Choroid plexus epithelial cell (primary cell): ENCODE data around the gene FAM131A.

ENCODE experiments used
- DNase-seq: peaks from one replicate; pipeline ENCODE4 v3.0.0-alpha.2; 2010; ENCODE audit warnings: low read depth
- H3K4me3 ChIP-seq: 2 replicates; pipeline ENCODE4 v1.5.1; 2011; ENCODE audit warnings: low read depth, mild to moderate bottlenecking, control low read depth, low read length, moderate library complexity
- CTCF ChIP-seq: conservative IDR thresholded peaks from 2 replicates; pipeline ENCODE4 v1.5.1; 2011; ENCODE audit warnings: low read depth, mild to moderate bottlenecking, control low read depth, inconsistent platforms, low read length, moderate library complexity

FAM131A gene

DNA sequence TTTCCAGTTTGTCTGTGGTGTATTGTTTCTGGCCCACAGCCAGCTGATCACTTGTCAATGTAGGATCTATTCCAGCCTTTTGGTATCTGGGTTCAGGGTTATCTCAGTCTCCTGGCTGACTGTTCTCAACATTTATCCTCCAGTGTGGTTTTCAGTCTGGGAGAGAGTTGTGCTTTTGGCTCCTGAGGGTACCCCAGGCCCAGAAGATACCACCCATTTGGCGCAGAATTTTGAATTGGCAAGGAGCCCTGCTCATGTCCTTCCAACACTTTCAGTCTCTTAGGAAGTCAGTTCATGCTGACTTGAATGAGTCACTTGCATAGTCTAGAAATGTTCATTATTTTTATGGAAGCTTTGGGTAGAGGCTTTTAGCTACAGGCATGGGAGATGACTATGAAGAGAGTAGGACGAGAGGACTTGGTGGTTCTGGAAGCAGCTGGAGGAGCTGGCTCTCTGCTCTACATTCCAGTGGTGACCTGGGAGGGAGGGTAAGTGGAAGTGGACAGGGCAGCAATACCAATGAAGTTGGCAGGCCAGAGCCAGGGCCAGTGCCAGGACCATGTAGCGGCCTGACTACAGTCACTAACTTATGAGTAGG, 31.3 kb downstream of the FAM131A start:
- DNase-seq: peak; percentile 78
- TF ChIP-seq CTCF: no peak
- H3K4me3 ChIP-seq: no peak overlapping the region

DNA sequence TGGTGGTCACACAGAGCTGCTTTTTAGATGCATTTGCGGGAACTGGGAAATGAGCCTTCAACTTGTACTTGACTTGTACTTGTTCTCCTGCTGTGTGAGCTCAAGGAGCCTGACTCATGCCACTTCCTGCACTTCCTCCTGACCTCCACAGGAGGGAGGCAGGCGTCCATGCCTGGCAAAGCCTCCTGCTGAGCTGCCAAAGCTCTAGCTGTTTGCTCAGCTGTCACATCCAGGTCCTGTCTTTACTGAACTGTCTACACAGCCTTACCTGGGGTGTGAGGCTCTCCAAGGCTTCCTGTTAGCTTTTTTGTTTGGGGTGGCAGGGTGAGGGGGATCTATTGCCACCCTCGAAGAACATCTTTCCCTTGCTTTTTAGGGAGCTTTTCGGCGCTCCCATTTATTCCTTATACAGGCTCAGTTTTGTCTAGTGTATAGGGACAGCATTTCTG, 34.2 kb downstream of the FAM131A start:
- no peak overlapping the region for H3K4me3 ChIP-seq
- peak; percentile 94 for DNase-seq
- peak; percentile 99 for TF ChIP-seq CTCF

DNA sequence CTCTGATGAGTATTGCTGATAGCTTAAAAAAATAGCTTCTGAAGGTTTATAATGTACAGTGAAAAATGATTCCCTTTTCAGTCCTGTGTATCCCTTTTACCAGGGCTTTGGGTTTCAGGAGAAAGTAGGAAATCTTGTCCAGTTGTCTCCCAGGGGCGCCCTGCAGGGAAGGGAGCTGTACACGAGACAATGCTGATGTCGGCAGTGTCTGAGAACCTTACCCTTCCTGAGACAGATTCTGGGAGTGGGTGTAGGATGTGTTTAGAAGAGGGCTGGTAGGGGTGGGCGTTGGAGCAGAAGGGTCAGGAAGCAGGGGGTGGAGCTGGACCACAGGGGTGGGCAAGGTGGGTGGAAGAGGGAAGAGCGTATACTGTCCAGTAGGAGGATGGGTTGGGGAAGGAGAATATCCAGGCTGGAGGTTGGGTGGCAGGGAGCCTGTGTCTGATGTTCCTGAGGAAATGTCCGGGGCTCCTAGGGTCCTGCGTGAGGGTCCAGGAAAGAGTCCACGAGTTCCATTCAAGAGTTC, 35.0 kb downstream of the FAM131A start:
- DNase-seq: no peak
- no peak for TF ChIP-seq CTCF
- H3K4me3 ChIP-seq: no peak overlapping the region

- no peak for TF ChIP-seq CTCF
- H3K4me3 ChIP-seq: no peak overlapping the region
- no peak for DNase-seq
Observed at GRCh38 chr3:184372911-184373310, 35.5 kb downstream of the FAM131A start.

- peak; percentile 30 for DNase-seq
- H3K4me3 ChIP-seq: no peak overlapping the region
- no peak for TF ChIP-seq CTCF
Observed at GRCh38 chr3:184373422-184373821, 36.0 kb downstream of the FAM131A start.

DNA sequence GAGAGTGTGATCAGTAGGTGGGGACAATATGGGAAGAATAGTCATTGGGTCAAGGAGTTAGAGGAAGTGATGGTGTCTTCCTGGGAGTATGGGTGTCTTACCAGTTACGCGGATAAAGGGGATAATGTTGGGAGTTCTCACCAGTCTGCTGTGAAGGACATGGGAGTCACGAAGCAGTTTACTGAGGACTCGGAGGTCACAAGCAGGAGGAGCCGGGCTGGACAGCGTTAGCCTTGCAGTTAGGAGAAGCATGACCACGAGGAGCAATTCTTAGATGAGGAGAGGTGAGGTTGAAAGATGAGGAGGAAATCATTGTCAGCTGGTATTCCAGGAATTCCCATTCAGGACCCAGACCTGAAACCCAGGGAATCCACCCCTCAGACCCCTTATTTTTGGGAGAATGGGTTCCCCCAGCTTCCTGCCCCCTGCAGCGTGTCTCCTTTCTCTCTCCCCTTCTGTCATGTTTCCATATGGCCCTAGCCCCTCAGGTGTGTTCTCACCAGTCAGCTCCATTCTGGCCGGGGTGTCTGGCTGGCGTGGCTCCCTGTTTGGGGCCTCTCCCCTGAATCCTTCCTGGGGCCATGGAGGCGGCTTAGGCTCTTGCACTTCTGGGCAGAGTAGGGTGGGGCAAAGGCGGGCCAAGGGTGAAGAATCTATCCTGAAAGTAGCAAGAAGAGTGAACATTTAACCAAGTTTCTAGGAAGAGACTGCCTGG, 38.5 kb downstream of the FAM131A start:
- DNase-seq: no peak
- no peak overlapping the region for H3K4me3 ChIP-seq
- TF ChIP-seq CTCF: no peak
